GM12878 (cell line): Measurements from ENCODE around the gene CTNNB1. TPM values are rescaled to one million over a fixed set of nuclear protein-coding genes. Genes with fewer than 3 reads are reported as not detected.

Experiments used
- ATF2 ChIP-seq: IDR thresholded peaks from 2 replicates; pipeline ENCODE4 v1.6.1; 2012; ENCODE audit warnings: low read length, inconsistent platforms
- CBFB ChIP-seq: IDR thresholded peaks from 2 replicates; pipeline ENCODE4 v1.6.1; 2016; ENCODE audit warnings: antibody characterized with exemption, low read depth
- FOS ChIP-seq: IDR thresholded peaks from 3 replicates; pipeline ENCODE4 v1.6.1; 2011; ENCODE audit warnings: borderline replicate concordance; ENCODE audit not compliant: insufficient read length; ENCODE audit errors: extremely low read depth
- MEF2A ChIP-seq: IDR thresholded peaks from 2 replicates; pipeline ENCODE4 v1.6.1; 2011; ENCODE audit warnings: low read depth, mild to moderate bottlenecking, low read length, moderate library complexity; ENCODE audit not compliant: insufficient read depth
- MYC ChIP-seq: IDR thresholded peaks from 2 replicates; pipeline ENCODE4 v1.6.1; 2011; ENCODE audit warnings: mild to moderate bottlenecking, low read length, moderate library complexity, inconsistent platforms; ENCODE audit not compliant: insufficient read depth, insufficient replicate concordance, insufficient read length, severe bottlenecking
- NBN ChIP-seq: fragments of 450-650 bp; IDR thresholded peaks from 2 replicates; pipeline ENCODE4 v1.6.1; 2016
- PKNOX1 ChIP-seq: fragments of 450-650 bp; IDR thresholded peaks from 2 replicates; pipeline ENCODE4 v1.6.1; 2016; ENCODE audit warnings: mild to moderate bottlenecking
- PML ChIP-seq: IDR thresholded peaks from 2 replicates; pipeline ENCODE4 v1.6.1; 2012; ENCODE audit warnings: low read length, inconsistent platforms
- POLR2AphosphoS5 ChIP-seq: IDR thresholded peaks from 2 replicates; pipeline ENCODE4 v1.6.1; 2011; ENCODE audit warnings: mild to moderate bottlenecking, low read length, inconsistent platforms
- POU2F2 ChIP-seq: IDR thresholded peaks from 3 replicates; pipeline ENCODE4 v1.6.1; 2011; ENCODE audit warnings: low read depth, mild to moderate bottlenecking, low read length, borderline replicate concordance
- RELA ChIP-seq: fragments of 450-650 bp; IDR thresholded peaks from 2 replicates; pipeline ENCODE4 v1.8.0; 2014; ENCODE audit warnings: borderline replicate concordance; ENCODE audit not compliant: partially characterized antibody
- SRF ChIP-seq, 2 experiments: IDR thresholded peaks; 2 replicates each; pipeline ENCODE4 v1.6.1; 2011; ENCODE audit warnings: low read depth in 2 of 2, low read length in 2 of 2, mild to moderate bottlenecking in 1 of 2, moderate library complexity in 1 of 2
- TCF12 ChIP-seq: IDR thresholded peaks from 2 replicates; pipeline ENCODE4 v1.6.1; 2011; ENCODE audit warnings: low read depth, mild to moderate bottlenecking, low read length
- ZNF24 ChIP-seq: fragments of 450-650 bp; IDR thresholded peaks from 2 replicates; pipeline ENCODE4 v1.6.1; 2017; ENCODE audit warnings: antibody characterized with exemption, mild to moderate bottlenecking
- ZNF274 ChIP-seq: IDR thresholded peaks from one replicate; pipeline ENCODE4 v1.8.0; 2011; ENCODE audit not compliant: insufficient read length, insufficient read depth
- ZZZ3 ChIP-seq: IDR thresholded peaks from 2 replicates; pipeline ENCODE4 v1.6.1; 2011; ENCODE audit warnings: low read depth; ENCODE audit not compliant: control insufficient read depth, insufficient read length
- polyA plus RNA-seq, 11 experiments: library from polyadenylated mRNA; depleted of rRNA in 4 of 11; unstranded in 6 of 11; stranded (reverse) in 5 of 11; fragments of >200 nt; fragmentation: Nextera tagmentation in 4 of 11; fragmentation: Illumina TruSeq in 1 of 11; extraction: Ambion mirVana in 4 of 11; extraction: Trizol in 1 of 11; gene quantifications; 1 replicate in 1 of 11; 2 replicates in 10 of 11; pipeline versions ENCODE4 v1.2.1 to v1.2.3, GENCODE V29; 2011 to 2016; ENCODE audit warnings: inconsistent platforms in 2 of 11, missing spikeins in 2 of 11, low read depth in 1 of 11
- total RNA-seq, 4 experiments: library from RNA; depleted of rRNA in 3 of 4; stranded (reverse); fragments of >200 nt in 3 of 4; fragmentation: Illumina TruSeq in 1 of 4; extraction: Trizol in 1 of 4; gene quantifications; 2 replicates each; pipeline versions ENCODE4 v1.2.1 to v1.2.3, GENCODE V29; 2013 to 2021
- TF ChIP-seq, protein P1 (sequence below): fragments of 450-650 bp; IDR thresholded peaks from 2 replicates; pipeline ENCODE4 v1.6.1; 2017; ENCODE audit warnings: low read depth, mild to moderate bottlenecking, moderate library complexity

Gene CTNNB1
- total and polyA plus RNA-seq, 10 of the 15 experiments (the other 5 are each of a cell fraction or from before 2014, with no cell fraction given), result 30.4 to 217 (median 138) TPM

DNA sequence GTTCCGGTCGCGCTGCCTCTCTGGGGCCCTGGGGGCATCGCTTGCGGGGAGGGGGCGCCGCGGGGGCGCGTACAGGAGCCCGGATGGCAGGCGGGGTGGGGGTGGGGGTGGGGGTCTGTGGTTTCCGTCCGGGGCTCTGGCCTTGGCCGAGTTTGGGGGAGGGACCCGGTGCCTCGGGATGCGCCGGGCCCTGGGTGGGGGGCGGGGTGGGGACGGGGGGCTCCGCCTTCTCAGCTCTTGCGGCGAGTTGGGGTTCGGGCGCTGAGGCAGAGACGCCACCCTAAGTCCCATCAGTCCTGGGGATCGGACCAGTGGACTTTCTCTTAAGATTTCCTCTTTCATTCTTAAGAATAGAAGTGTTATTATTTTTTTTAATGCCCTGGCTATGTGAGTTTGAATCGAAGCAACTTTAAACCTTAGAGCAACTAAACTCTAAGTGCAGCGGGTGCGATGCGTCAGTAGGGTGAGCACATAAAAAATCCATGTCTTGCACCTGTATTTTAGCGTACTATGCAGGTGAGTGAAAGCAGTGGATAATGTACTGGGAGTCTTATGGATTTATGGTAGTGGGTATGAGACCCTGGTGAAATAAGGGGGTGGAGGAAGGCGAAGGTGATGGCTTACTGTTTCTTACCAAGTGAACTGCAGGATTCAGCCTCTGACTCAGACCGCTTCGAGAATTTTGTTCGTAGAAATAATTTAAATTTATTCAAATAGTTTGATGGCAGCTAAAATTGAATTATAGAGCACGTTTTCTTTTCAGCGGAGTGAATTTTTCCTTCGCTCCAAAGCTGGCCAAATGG lies 762 bp downstream of the CTNNB1 start (continued):
- no peak for TF ChIP-seq POU2F2
- no peak for TF ChIP-seq FOS
- TF ChIP-seq POLR2AphosphoS5, result peak; percentile 23; the same call in 1 of the 2 replicates
- TF ChIP-seq NBN, result no peak
- no peak for TF ChIP-seq PKNOX1
- no peak for TF ChIP-seq MYC
- TF ChIP-seq TCF12, result no peak
- TF ChIP-seq MEF2A, result no peak
- no peak for TF ChIP-seq ZZZ3
- TF ChIP-seq PML, result no peak; the same call in 1 of the 2 replicates
- no peak for TF ChIP-seq CBFB
- TF ChIP-seq SRF (IDR thresholded peaks at IDR 0.05; ENCODE audit: low read depth in 2 of 2, low read length in 2 of 2), result no peak
- TF ChIP-seq RELA, result no peak
- TF ChIP-seq ZNF274, result no peak
- TF ChIP-seq ATF2, result no peak
- TF ChIP-seq ZNF24, result no peak
- TF ChIP-seq, protein P1, sequence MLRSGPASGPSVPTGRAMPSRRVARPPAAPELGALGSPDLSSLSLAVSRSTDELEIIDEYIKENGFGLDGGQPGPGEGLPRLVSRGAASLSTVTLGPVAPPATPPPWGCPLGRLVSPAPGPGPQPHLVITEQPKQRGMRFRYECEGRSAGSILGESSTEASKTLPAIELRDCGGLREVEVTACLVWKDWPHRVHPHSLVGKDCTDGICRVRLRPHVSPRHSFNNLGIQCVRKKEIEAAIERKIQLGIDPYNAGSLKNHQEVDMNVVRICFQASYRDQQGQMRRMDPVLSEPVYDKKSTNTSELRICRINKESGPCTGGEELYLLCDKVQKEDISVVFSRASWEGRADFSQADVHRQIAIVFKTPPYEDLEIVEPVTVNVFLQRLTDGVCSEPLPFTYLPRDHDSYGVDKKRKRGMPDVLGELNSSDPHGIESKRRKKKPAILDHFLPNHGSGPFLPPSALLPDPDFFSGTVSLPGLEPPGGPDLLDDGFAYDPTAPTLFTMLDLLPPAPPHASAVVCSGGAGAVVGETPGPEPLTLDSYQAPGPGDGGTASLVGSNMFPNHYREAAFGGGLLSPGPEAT, result no peak
